GM18951 (cell line): Measurements from ENCODE around the gene ARID3C.

Source experiments
- POLR2A ChIP-seq: IDR thresholded peaks from 4 replicates; pipeline ENCODE4 v1.6.1; 2011; ENCODE audit warnings: mild to moderate bottlenecking; ENCODE audit not compliant: insufficient read length, insufficient read depth; ENCODE audit errors: extremely low read depth
- in situ Hi-C: fragments of 300-500 bp; cut with MboI; formaldehyde crosslinking; loops from one replicate; pipeline ENCODE4 v1.12.0; 2022; ENCODE audit warnings: low sequenced_read_pairs, mixed read lengths, inconsistent platforms; ENCODE audit not compliant: unreplicated experiment

ARID3C gene

DNA sequence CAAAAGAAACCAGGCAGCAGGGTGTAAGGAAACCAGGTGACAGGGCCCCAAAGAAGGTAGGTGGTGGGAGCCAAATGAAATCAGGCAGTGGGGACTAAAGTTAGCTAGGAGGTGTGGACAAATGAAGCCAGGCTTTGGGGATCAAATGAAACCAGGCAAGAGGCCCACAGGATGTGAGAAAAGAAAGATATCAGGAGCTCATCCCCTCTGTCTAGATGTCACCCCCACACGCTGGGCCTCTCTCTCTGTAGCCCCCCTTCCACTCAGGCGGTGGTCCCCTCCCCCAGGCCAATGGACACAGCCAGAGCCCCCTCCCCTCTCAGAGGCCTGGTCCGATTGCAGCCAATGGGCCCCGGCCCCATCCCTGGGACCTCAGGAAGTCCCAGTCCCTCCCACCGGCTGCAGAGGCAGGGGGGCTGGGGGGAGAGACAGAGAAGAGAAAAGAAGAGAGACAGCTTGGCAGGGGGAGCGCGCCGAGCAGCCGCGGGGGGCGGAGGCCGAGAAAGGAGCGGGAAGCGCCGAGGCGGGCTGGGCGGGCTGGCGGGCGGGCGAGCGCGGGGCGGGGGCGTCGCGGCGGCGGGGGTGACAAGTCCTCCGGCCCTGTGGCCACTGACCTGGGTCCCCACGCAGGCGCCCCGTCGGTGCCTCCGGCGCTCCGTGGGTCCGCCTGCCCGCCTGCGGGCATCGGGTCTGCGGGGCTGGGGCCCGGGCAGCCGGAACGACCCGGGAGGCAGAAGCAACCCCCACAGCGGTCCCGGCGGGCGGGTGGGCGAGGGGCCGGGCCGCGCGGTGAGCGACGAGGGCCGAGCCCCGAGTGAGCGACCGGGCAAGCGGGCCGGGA, 51.2 kb downstream of the ARID3C start:
- in situ Hi-C loops: no loop called here
- no peak for TF ChIP-seq POLR2A

DNA sequence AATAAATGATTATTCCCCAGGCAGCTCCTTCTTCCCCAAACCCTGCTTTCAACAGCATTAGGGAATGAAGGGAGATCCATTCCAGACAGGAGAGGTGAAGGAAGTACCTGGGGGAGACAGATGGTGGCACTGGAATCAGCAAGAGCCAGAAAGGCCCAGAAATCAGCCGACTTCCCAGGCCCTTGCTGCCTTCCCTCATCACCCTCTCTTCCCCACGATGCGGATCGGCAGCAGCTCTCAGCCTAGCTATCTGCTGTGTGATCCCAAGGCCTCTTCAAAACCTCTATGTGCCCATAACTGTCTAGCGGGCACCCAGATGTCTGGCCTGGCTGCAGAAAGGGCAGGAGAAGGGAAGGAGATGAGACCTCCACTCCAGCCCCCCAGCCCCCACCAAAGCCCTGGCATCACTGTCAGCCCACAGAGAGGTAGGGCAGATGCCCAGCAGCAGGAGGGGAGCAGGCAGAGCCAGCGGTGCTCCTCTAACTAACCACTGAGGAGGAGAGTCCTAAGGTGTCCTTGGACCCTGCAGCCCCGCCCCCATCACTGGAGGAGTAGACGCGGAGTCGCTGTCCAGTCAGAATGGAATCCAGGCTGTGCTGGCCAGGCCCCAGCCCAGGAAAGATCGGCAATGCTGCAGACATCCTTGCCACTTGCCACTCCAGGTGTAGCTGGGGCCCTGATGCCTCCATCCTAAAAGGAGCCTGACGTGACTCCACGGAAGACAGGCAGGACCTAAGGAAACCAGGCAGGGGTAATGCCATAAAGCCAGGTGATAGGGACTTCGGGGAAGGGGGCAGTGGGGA, 52.1 kb downstream of the ARID3C start:
- in situ Hi-C loops: no loop called here
- TF ChIP-seq POLR2A: no peak

DNA sequence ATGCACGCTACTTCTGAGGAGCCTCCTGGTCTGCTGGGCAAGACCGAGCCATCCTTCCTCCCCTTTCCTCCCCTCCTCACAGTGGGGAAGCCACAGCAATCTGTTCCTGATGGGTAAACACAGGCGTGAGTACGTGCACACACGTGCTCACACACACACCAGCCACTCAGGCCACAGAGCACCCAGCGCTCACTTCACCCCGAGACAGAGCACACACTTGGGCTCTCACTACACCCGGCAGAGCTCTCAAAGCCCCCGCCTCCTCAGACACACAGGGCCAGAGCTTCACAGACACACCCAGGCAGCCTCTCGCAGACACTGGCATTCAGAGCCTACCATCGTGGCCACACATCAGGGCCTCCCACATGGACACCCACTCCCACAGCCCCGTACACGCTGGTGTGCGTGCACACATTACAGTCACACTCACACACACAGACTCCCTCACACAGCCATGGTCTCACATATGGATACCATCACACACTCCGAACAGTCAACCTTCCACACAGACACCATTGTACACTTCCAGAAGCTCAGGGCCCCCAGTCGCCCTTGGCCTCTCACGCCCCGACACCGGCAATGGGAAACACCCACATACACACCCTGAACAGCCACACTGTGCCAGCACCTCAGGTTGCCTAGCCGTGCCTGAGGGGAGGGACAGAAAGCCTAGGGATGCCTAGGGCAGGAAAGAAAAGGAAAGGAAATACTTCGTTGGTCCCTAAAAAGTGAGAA, 52.8 kb downstream of the ARID3C start:
- no peak for TF ChIP-seq POLR2A
- in situ Hi-C loops: no loop called here

DNA sequence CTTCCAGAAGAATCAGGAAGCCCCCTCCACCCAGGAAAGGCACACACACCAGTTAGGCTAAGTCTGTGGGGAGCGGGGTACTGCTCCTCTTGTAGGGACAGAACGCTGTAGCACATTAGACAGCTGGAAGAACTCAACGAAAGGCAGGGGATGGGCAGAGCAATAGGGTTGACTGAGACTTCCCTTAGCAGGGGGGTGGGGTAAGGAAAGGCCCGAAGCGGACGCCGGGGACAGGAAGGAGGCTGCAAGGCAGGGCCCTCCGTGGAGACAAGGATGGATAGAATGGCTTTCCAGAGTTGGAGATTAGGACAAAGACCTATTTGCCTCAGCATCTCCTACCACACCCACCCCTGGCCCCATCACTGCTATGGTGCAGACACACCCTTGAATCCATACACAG, 53.6 kb downstream of the ARID3C start:
- in situ Hi-C loops: no loop called here
- TF ChIP-seq POLR2A: no peak

DNA sequence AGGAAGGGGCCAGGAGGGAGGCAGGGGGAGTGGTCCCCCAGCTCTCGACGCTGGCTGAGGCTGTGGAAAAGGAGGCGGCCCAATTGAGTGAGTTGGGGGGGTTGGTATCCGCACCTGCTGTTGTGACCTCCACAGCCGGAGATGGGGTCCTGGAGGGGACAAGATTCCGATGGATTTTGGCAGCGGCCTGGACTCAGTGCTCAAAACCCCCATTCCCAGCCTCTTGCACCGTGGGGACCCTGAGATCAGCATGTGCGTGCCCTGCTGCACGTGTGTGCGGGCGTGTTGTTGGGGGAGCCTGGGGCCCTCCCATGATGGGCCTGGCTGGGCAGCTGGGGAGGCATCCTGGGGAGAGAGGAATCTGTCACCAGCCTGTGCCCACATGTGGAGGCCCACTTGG, 54.3 kb downstream of the ARID3C start:
- in situ Hi-C loops: no loop called here
- no peak for TF ChIP-seq POLR2A

DNA sequence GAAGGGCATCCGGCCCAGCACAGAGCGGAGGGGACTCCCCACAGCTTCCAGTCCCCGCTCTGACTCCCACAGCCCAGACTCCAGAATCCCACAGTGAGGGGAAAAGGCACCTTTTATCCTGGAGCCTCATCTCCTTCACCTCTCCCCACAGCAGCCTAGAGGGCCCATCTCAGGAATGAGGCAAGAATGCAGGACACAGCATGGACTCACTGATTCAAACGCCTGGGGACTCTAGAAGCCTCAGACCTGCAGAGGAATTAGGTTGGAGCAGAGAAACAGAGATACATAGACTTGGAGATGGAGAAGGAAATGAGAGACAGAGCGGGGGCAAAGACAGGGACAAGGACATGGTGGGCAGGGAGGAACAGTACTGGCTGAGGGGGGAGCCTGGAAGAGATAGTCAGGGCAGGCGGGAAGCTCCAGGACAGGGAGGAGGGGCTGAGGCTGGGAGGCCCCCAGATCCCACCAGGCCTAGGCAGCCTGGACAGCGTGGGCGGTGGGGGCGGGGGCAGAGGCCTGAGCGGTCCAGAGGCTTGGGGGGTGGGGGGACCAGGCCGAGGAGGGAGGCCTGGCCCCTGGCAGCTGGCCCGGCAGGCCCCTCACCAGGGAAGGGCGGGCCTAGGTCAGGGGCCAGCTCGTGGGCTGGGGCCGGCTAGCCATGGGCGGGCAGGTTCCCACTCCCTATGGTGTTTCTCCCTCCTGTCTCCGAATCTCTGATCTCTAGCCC, 55.1 kb downstream of the ARID3C start:
- in situ Hi-C loops: no loop called here

DNA sequence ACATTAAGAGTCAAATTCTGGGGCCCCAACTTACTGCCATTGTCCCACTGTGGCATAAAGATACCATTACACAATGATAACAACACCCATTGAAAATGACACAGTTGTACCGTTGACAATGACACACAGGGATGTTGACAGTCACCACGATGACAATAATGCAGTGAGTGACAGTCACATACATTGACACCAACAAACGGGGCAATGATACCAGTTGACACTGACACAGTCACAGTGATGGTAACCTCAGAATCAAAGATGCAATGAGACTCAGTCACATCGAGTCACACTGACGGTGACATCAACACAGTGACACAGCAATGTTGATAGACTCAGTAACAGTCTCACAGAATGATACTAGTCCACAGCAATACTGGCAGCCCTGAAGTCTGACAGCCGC, 56.2 kb downstream of the ARID3C start:
- in situ Hi-C loops: no loop called here
- no peak for TF ChIP-seq POLR2A

More for the DNA sequence above, 55.1 kb downstream of the ARID3C start:
- TF ChIP-seq POLR2A: no peak

DNA sequence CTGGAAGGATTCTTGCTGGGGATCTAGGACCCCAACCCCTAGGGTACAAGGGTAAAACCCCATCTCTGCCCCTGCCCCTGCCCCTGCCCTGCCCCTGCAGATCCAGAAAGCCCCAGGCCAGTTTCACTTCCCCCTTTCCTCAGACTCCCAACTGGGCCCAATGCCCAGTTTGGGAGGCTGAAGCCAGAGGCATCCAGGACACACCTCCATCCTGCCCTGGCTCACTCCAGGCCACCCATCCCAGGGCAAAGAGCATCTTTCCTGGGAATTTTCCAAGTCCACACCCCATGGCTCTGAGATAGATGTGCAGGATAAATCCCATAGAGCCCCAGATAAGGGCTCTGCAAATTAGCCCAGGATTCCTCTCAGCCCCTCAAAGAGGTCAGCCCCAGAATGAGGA, 56.8 kb downstream of the ARID3C start:
- no peak for TF ChIP-seq POLR2A
- in situ Hi-C loops: no loop called here

DNA sequence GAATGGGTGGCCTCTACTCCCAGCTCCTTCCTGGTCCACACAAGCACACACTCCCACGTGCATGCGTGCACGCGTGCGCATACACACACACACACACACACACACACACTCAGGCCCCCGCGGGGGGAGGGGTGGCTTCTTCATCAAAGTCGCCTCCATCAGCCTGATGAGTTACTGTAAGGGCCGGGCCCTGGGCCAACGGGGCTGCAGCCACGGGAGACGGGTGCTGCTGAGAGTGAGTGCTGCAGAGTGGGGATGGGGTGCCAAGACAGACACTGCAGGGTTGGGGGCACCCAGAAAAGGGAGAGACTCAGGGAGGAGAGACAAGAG, 57.4 kb downstream of the ARID3C start:
- no peak for TF ChIP-seq POLR2A
- in situ Hi-C loops: no loop called here
